DND-41 (cell line): ENCODE measurements around the gene TAS2R10.

Experiments
- ATAC-seq: fragments of 200-7000 bp; cut with Tn5 transposase; 3 replicates; pipeline ENCODE4 v1.9.1; 2021; ENCODE audit warnings: low read depth; ENCODE audit not compliant: insufficient read depth
- DNase-seq: peaks from one replicate; pipeline ENCODE4 v3.0.0-alpha.2; 2020
- H2AFZ ChIP-seq: 2 replicates; pipeline ENCODE4 v1.6.0; 2012; ENCODE audit warnings: low read depth, low read length
- H3K27ac ChIP-seq: 2 replicates; pipeline ENCODE4 v1.5.1; 2012; ENCODE audit warnings: low read length, inconsistent platforms
- H3K27me3 ChIP-seq: fragments of 200-600 bp; sonication (generic); 2 replicates; pipeline ENCODE4 v1.6.0; 2012; ENCODE audit warnings: low read length, mild to moderate bottlenecking, inconsistent platforms; ENCODE audit not compliant: insufficient read depth, poor library complexity
- H3K36me3 ChIP-seq: 2 replicates; pipeline ENCODE4 v1.5.1; 2012; ENCODE audit warnings: low read length, inconsistent platforms; ENCODE audit not compliant: insufficient read depth
- H3K4me1 ChIP-seq: 2 replicates; pipeline ENCODE4 v1.5.1; 2012; ENCODE audit warnings: mild to moderate bottlenecking, low read length; ENCODE audit not compliant: insufficient read depth
- H3K4me2 ChIP-seq: 2 replicates; pipeline ENCODE4 v1.6.0; 2012; ENCODE audit warnings: mild to moderate bottlenecking, moderate library complexity, low read length, inconsistent platforms; ENCODE audit not compliant: insufficient read depth
- H3K4me3 ChIP-seq, 2 experiments: fragments of 200-600 bp in 1 of 2; shearing (Covaris generic) in 1 of 2; 2 replicates each; pipeline ENCODE4 v1.5.1; 2012 to 2016; ENCODE audit warnings: inconsistent platforms in 2 of 2, low read length in 2 of 2, mild to moderate bottlenecking in 2 of 2, low read depth in 1 of 2, moderate library complexity in 1 of 2
- H3K79me2 ChIP-seq: 2 replicates; pipeline ENCODE4 v1.6.0; 2012; ENCODE audit warnings: low read length, inconsistent platforms; ENCODE audit not compliant: insufficient read depth
- H3K9ac ChIP-seq: 2 replicates; pipeline ENCODE4 v1.6.0; 2012; ENCODE audit warnings: low read depth, mild to moderate bottlenecking, inconsistent platforms, low read length, moderate library complexity
- H3K9me3 ChIP-seq: 2 replicates; pipeline ENCODE4 v1.5.1; 2012; ENCODE audit warnings: low read length, moderate library complexity, mild to moderate bottlenecking, inconsistent platforms; ENCODE audit not compliant: insufficient read depth, severe bottlenecking
- H4K20me1 ChIP-seq: 2 replicates; pipeline ENCODE4 v1.6.0; 2012; ENCODE audit warnings: low read length; ENCODE audit not compliant: insufficient read depth
- EZH2 ChIP-seq: IDR thresholded peaks from 3 replicates; pipeline ENCODE4 v1.6.1; 2012; ENCODE audit warnings: borderline replicate concordance, low read depth, mild to moderate bottlenecking, moderate library complexity, low read length, inconsistent platforms; ENCODE audit not compliant: severe bottlenecking
- TF ChIP-seq, protein P1 (sequence below): IDR thresholded peaks from 2 replicates; pipeline ENCODE4 v1.5.1; 2012; ENCODE audit warnings: borderline replicate concordance, low read length, moderate library complexity, mild to moderate bottlenecking; ENCODE audit not compliant: poor library complexity, severe bottlenecking; ENCODE audit errors: extremely low read depth

Gene TAS2R10

DNA sequence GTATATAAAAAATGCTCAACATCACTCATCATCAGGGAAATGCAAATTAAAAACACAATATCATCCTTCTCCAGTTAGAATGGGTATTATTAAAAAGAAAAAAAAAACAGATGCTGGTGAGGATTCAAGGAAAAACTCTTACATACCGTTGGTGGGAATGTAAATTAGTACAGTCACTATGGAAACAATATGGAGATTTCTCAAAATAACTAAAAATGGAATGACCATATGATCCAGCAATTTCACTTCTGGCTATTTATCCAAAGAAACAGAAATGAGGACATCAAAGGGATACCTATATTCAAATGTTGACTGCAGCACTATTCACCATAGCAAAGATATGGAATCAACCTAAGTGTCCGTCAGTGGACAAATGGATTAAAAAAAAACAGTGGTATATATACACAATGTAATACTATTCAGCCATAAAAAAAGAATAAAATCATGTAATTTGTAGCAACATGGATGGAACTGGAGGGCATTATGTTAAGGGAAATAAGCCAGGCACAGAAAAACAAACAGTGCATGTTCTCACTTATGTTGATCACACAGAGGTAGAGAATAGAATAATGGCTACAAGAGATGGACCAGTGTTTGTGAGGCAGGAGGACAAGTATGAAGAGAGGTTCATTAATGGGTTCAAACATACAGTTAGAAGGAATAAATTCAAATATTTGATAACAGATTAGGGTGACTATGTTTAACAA lies 37.5 kb upstream of the TAS2R10 start:
- Histone ChIP-seq H3K27me3 (no peaks in the 10 kb centered on the region), H3K9me3 (peaks cover 15% of the 10 kb centered on the region), H3K36me3 (peaks cover 18% of the 10 kb centered on the region), H3K79me2 (no peaks in the 10 kb centered on the region), H3K27ac (no peak overlapping the region), H3K4me2 (no peak overlapping the region), H2AFZ (no peak overlapping the region), H4K20me1 (no peaks in the 10 kb centered on the region), H3K4me3 (no peak overlapping the region), H3K9ac (no peak overlapping the region), H3K4me1 (no peaks in the 10 kb centered on the region)
- TF ChIP-seq, protein P1, sequence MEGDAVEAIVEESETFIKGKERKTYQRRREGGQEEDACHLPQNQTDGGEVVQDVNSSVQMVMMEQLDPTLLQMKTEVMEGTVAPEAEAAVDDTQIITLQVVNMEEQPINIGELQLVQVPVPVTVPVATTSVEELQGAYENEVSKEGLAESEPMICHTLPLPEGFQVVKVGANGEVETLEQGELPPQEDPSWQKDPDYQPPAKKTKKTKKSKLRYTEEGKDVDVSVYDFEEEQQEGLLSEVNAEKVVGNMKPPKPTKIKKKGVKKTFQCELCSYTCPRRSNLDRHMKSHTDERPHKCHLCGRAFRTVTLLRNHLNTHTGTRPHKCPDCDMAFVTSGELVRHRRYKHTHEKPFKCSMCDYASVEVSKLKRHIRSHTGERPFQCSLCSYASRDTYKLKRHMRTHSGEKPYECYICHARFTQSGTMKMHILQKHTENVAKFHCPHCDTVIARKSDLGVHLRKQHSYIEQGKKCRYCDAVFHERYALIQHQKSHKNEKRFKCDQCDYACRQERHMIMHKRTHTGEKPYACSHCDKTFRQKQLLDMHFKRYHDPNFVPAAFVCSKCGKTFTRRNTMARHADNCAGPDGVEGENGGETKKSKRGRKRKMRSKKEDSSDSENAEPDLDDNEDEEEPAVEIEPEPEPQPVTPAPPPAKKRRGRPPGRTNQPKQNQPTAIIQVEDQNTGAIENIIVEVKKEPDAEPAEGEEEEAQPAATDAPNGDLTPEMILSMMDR: no peak
- TF ChIP-seq EZH2: no peak
- DNase-seq (no peak), ATAC-seq (no peak)

DNA sequence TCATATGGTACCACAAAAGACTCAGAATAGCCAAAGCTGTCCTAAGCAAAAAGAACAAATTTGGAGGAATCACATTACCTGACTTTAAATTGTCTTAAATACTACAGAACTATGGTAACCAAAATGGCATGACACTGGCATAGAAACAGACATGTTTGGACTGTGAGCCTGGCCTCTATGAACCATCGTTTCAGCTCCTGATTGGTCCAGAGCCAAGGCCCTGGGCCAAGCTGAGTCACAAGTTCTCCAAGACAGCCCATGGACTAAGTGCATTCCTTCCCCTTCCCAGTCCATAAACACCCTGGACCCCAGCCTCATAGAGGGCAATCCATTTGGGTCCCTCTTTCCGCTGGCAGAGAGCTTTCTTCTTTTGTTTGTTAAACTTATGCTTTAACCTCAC lies 35.2 kb upstream of the TAS2R10 start:
- H3K36me3 ChIP-seq: peaks cover 28% of the 10 kb centered on the region
- DNase-seq (no peak), ATAC-seq (no peak)
- TF ChIP-seq, protein P1: no peak
- TF ChIP-seq EZH2: no peak
- no peak overlapping the region for H3K9ac ChIP-seq
- no peak overlapping the region for H3K27ac ChIP-seq
- no peaks in the 10 kb centered on the region for H3K4me1 ChIP-seq
- H3K79me2 ChIP-seq: no peaks in the 10 kb centered on the region
- H4K20me1 ChIP-seq: no peaks in the 10 kb centered on the region
- peaks cover 34% of the 10 kb centered on the region for H3K9me3 ChIP-seq
- H3K4me3 ChIP-seq: no peak overlapping the region
- H2AFZ ChIP-seq: no peak overlapping the region
- no peak overlapping the region for H3K4me2 ChIP-seq
- H3K27me3 ChIP-seq: no peaks in the 10 kb centered on the region

DNA sequence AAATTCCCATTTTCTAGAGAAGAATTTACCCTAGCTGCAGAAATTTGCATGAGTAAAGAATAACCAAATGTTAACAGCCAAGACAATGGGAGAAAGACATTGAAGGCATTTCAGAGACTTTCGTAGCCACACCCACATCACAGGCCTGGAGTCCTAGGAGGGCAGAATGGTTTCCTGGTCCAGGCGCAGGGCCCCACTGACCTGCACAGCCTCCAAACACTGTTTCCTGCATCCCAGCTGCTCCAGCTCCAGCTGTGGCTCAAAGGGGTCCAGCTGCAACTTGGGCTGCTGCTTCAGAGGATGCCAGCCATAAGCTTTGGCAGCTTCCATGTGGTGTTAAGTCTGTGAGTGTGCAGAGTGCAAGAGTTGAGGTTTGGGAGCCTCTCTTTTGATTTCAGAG lies 29.6 kb upstream of the TAS2R10 start:
- no peak overlapping the region for H3K27ac ChIP-seq
- no peak overlapping the region for H3K4me2 ChIP-seq
- no peaks in the 10 kb centered on the region for H3K27me3 ChIP-seq
- H2AFZ ChIP-seq: no peak overlapping the region
- peaks cover under 1% of the 10 kb centered on the region; the same call in 1 of the 2 replicates for H3K4me1 ChIP-seq
- no peak for DNase-seq
- TF ChIP-seq EZH2: no peak
- TF ChIP-seq, protein P1: no peak
- H3K4me3 ChIP-seq: no peak overlapping the region
- H3K9ac ChIP-seq: no peak overlapping the region
- H4K20me1 ChIP-seq: 0 out of 2 replicates have a peak, but pooled peaks cover 3% of the 10 kb centered on the region
- no peak for ATAC-seq
- peaks cover 32% of the 10 kb centered on the region for H3K36me3 ChIP-seq
- H3K79me2 ChIP-seq: no peaks in the 10 kb centered on the region
- peaks cover 29% of the 10 kb centered on the region for H3K9me3 ChIP-seq
